NT2/D1 (cell line): ENCODE data around the gene KCNK2.

Experiments
- YY1 ChIP-seq: IDR thresholded peaks from 2 replicates; pipeline ENCODE4 v1.6.1; 2011; ENCODE audit not compliant: insufficient read length, insufficient read depth
- ZNF274 ChIP-seq: IDR thresholded peaks from 2 replicates; pipeline ENCODE4 v1.6.1; 2011; ENCODE audit warnings: mild to moderate bottlenecking, low read depth, low read length

DNA sequence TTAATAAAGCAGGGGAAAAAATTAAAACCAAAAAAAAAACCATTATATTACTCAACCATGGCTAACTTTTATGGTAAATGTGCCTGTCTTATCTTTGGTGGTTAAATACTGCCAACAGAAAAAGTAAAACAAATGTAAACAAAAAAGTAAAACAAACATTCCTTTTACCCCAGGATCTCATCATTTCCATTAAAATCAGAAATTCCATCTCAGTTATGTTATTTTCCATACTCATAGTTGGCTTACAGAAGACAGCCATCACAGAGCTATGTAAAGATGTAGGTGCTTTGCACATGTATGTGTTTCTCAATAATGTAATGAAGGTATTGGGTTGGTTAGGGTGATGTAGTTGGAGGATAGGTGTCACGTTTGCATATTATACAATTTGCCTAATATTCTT, 185.0 kb downstream of the KCNK2 start:
- no peak for TF ChIP-seq ZNF274
- TF ChIP-seq YY1: no peak
